Peyer's patch (tissue), 4 donors: ENCODE data around the gene TLCD3B.

Experiments used
- POLR2A ChIP-seq, 2 donors: fragments of 450-650 bp; IDR thresholded peaks; one replicate each; pipeline ENCODE4 v1.5.1; 2017; ENCODE audit warnings: antibody characterized with exemption in 2 of 2, mild to moderate bottlenecking in 2 of 2, moderate library complexity in 2 of 2
- TF ChIP-seq, protein P1 (sequence below), 6 experiments: fragments of 450-650 bp in 4 of 6; fragments of 200-600 bp in 2 of 6; sonication (generic) in 1 of 6; IDR thresholded peaks; one replicate each; pipeline ENCODE4 v1.5.1; 2017 to 2019; ENCODE audit warnings: antibody characterized with exemption in 6 of 6, mild to moderate bottlenecking in 3 of 6, moderate library complexity in 1 of 6

GRCh38 chr16:30025156-30025555 is 5.9 kb downstream of the TLCD3B start:
- TF ChIP-seq, protein P1, sequence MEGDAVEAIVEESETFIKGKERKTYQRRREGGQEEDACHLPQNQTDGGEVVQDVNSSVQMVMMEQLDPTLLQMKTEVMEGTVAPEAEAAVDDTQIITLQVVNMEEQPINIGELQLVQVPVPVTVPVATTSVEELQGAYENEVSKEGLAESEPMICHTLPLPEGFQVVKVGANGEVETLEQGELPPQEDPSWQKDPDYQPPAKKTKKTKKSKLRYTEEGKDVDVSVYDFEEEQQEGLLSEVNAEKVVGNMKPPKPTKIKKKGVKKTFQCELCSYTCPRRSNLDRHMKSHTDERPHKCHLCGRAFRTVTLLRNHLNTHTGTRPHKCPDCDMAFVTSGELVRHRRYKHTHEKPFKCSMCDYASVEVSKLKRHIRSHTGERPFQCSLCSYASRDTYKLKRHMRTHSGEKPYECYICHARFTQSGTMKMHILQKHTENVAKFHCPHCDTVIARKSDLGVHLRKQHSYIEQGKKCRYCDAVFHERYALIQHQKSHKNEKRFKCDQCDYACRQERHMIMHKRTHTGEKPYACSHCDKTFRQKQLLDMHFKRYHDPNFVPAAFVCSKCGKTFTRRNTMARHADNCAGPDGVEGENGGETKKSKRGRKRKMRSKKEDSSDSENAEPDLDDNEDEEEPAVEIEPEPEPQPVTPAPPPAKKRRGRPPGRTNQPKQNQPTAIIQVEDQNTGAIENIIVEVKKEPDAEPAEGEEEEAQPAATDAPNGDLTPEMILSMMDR (IDR thresholded peaks at IDR 0.05), result no peak
- no peak for TF ChIP-seq POLR2A (IDR thresholded peaks at IDR 0.05)
